Smooth muscle cell of the brain vasculature (primary cell): ENCODE results near the gene FOXE3.

Source experiments
- DNase-seq: peaks from one replicate; pipeline ENCODE4 v3.0.0-alpha.2; 2012; ENCODE audit warnings: low read depth, low spot score

The FOXE3 gene

DNA sequence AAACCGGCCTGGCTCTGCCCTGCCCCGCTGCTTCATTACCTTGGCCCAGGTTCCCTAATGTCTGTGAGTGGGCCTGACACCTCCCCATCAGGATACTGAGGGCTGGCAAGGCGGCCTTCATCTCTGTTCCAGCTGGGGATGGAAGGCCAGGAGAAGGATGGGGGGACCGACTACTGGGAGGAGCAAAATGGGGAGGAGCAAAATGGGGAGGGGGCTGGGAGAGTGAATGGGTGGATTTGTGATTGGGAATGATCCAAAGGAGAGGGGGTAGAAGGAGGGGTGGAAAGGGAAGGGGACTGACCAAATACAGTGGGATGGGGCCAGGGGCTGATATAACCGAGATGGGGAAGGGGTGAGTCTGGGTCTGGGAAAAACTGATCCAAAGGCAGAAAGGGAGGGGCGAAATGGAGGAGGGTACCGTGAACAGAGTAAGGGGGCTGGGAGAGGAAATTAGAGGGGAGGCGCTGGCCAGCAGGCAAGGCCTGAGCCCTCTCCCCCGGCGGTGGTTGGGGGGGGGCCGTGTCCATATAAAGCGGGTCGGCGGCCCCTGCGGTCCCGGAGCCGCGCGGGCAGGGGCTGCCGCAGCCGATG, at the start of gene FOXE3:
Gene FOXE3, plus strand, starts transcription at position 558 of the 591 bp plus-strand sequence. Its CDS starts 31 bp downstream, at position 589.
- no peak for DNase-seq

DNA sequence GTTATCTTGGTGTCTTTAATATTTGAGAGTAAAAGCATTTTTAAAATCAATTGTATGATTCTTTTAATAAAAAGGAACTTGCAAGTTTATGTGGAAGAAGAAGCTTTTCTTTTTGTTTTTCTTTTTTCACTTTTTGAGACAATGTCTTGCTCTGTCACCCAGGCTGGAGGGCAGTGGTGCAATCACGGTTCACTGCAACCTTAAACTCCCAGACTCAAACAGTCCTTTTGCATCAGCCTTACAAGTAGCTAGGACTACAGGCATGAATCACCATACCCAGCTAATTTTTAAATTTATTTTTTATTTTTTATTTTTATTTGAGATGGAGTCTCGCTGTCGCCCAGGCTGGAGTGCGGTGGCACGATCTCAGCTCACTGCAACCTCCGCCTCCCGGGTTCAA, 48.4 kb upstream of the FOXE3 start:
- DNase-seq = no peak

DNA sequence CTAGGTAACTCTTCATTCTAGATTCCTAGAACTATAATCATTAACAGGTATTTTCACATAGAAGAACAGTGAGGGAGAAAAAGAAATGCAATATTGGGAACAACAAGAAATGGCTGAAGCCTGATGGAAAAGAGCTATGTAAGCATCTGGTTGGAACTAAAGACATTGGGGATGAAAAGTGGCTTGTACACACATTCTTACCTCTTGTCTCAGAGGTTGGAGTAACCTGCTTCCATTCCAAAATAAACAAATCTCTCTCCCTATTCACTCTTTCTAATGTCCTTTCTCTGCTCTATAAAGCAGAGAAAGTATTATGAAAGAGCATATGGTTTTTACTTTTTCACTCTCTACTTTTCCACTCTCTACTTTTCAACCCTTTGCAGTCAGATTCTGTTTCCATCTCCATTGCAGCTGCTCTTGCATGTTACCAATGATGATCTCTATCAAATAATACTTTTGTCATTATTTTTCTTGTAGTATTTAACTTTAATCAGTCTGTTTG, 45.0 kb upstream of the FOXE3 start:
- DNase-seq = no peak

DNA sequence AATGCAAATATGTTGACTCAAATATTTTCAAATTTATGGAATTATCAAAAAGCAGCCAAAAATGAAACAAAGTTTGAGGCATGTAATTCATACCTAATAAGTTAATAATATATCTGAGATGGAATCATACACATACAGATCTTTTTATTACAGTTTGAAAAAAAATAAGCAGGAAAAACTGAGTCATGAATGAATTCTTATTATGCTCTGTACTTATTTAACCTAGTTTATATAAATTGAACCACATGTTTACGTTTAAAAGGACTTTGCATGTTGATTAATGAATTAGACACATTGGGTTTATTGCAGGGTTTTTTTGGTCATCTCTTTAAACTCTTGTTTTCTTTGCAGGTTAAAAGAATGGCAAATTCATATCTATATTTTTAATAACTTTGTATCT, 41.6 kb upstream of the FOXE3 start:
- DNase-seq = no peak

- no peak for DNase-seq
These were observed 37.9 kb upstream of the FOXE3 start for GRCh38 chr1:47378147-47378546.

DNA sequence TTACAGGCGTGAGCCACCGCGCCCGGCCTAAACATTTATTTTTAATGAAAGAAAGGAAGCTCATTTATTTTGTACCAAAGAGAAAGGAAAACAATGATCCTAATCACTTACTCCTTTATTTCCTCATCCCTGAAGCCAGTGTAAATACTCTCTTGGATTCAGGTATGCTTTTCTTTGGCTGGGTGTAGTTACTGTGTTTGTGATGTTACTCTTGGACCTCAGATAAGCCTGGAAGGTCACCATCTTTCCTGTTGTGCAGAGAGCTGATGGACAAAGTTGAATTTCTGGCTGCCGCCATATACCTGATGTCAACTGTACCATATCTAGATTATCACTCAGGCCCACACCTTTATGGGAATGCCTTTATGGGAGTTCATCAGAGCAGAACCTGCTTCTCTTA, 35.4 kb upstream of the FOXE3 start:
- no peak for DNase-seq

DNA sequence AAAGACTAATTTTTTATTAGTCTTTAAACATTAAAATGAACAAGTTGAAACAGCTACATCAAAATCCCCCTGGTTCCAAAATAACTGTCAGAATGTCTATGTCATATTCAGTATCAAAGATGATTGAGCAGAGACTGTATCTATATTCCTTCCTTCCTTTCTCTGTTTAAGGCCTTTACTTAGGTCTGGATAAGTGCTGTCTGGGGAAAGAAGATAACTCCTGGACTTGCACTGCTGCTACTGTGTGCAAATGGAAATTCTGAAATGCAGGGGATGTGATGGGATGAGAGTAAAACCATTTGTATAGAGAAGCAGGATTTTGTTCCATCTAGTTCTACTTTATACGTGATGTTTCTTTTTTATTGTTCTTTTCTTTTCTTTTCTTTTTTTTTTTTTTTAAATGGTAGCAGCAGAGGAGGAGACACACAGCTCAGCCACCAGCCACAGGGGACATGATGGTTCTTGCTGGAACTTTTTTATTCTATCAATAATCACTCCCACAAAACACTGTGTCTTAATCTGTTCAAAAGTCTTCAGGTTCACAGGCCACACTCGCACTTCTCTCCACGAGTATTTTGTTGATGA, 33.6 kb upstream of the FOXE3 start:
- DNase-seq = no peak

GRCh38 chr1:47384083-47384482, 32.0 kb upstream of the FOXE3 start:
- no peak for DNase-seq

- DNase-seq = no peak
These were observed 31.1 kb upstream of the FOXE3 start for GRCh38 chr1:47385020-47385419.

DNA sequence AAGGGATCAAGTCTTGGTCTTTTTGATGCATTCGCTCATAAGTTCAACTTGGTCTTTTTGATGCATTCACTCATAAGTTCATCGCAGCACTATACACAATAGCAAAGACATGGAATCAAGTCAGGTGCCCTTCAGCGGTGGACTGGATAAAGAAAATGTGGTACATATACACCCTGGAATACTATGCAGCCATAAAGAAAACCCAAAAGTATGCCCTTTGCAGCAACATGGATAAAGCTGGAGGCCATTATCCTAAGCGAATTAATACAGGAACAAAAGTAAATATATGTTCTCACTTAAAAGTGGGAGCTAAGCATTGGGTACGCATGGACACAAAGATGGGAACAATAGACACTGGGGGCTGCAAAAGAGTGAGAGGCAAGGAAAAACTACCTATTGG, 29.8 kb upstream of the FOXE3 start:
- DNase-seq = no peak

GRCh38 chr1:47388030-47388890, 27.8 kb upstream of the FOXE3 start:
- no peak for DNase-seq

DNA sequence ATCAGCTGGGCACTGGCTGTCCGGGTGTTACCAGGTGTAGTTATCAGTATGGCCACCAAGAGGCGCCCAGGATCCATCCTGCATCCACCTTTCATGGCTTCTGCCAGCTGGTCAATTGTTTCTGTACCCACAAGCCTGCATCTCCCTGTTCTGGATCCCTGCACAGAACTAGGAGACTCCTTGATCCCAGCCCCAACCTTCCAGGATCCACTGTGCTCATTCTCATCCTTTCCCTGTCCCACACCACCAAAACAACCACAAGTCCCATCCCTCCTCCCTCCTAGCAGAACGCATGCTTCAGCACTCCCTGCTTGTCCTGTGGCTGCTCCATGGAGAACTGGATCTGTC, 27.2 kb upstream of the FOXE3 start:
- peak; percentile 29 for DNase-seq

DNA sequence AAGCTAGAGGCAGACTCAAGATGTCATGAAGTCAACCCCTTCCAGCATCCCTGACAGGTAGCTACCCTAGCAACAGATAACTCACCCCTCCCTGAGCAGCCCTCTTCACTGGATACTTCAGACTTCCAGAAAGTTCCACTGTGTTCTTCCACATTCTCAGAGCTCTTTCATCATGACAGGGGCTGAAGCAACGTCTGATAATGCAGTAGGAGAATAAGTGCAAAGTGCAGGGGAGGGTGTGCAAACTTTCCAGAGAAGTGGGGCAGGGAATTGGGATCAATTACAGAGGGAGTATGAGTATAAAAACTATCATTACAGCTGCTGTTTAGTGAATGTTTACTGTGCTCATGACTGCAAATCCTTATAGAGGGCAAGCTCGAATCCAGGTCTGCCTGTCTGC, 26.4 kb upstream of the FOXE3 start:
- no peak for DNase-seq

DNA sequence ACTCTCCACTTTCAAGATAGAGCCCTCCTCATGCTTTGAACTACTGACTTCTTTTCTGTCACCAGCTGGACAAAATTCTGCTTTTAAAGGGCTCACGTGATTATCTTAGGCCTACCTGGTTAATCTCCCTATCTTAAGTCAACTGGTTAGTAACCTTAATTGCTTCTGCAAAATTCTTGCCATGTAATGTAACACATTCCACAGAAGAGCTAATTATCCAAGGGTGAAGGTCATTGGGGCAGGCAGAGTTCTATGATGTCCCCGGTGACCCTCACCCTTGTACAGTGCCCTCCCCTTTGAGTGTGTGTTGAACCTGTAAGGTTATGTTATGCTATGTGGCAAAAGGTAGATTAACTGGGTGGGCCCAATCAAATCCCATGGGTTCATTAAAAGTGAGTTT, 25.2 kb upstream of the FOXE3 start:
- DNase-seq = no peak

GRCh38 chr1:47393141-47393540, 22.9 kb upstream of the FOXE3 start:
- no peak for DNase-seq

DNA sequence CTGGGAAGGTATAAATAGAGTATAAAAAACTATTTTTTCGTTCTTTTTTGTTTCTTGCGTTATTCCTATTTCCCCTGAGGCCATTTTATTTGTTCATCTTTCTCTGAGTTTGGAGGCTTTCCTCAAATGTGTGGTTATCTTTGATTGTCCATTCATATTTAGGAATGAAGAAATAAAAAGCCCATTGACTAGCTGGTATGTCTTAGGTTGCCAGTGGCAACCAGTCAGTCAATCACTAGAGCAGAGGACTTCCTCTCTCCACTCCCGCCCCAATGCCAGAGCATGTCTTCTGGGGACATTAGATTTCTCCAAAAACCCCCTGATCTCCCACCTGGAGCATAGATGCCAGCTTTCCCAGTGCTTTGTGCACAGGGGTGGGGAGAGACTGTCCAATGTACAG, 20.7 kb upstream of the FOXE3 start:
- DNase-seq = no peak

GRCh38 chr1:47396671-47397196, 19.4 kb upstream of the FOXE3 start:
- DNase-seq = no peak

GRCh38 chr1:47399138-47399845, 16.8 kb upstream of the FOXE3 start:
- DNase-seq = no peak

DNA sequence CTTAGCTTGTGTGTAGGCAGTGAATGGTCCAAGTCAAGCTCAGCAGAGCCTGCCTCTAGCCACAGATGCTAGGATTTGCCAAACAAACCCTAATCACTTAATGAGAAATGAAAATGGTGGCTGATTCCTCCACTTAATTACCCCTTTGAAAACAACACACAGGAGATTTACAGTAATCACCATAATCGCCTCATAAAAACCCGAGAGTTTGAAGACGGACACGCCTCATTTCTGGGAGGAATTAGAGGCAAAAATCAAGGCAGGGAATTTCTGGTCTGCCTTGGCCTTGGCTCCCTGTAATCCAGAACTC, 16.3 kb upstream of the FOXE3 start:
- no peak for DNase-seq

DNA sequence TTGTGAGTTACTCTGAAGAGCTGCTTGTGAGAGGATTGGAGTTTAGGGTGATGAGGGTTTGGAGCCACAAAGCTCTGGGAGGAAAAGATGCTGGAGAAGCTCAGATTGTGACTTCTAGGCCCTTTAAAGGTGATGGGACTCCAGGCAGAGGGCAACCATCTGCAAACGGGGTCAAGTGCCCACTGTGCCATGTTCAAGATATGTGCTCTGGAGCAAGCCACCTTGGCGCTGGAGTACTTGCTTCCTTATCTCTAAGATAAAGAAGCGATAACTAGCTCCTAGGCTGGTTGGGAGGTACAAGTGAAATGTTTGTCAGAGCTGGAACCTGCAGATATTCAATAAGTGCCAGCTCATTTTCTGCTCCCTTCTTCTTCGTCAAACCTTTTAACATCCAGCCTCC, 14.3 kb upstream of the FOXE3 start:
- no peak for DNase-seq

- DNase-seq = no peak
These were observed 13.5 kb upstream of the FOXE3 start for GRCh38 chr1:47402591-47402990.

GRCh38 chr1:47403321-47403910, 12.7 kb upstream of the FOXE3 start:
- DNase-seq = no peak
